ENCODE data around the gene MANBA. TPM values are rescaled to one million over a fixed set of nuclear protein-coding genes. Genes with fewer than 3 reads are reported as not detected.

Gene MANBA
- total and polyA plus RNA-seq, 2 of the 4 experiments (the other 2 are of a cell fraction) = 11.5 to 17.2 TPM

- BruUV-seq (replicated peaks) = no TSS peak
- Histone ChIP-seq H3K4me3 (ENCODE audit: insufficient read depth, low read depth, low read length) (no peak overlapping the region), H2AK9ac (replicated peaks; ENCODE audit: low read depth, low read length, poor library complexity) (no peak overlapping the region), H4K5ac (ENCODE audit: low read depth, low read length) (no peak overlapping the region), H4K20me1 (ENCODE audit: insufficient read depth, low read length) (no peaks in the 10 kb centered on the region), H2BK20ac (ENCODE audit: low read depth, low read length) (no peak overlapping the region), H3K9ac (ENCODE audit: low read depth, low read length) (no peak overlapping the region), H3K4me1 (ENCODE audit: control insufficient read depth, insufficient read depth, low read length) (peaks cover 3% of the 10 kb centered on the region; the same call in 1 of the 2 replicates), H3K4ac (ENCODE audit: low read depth, low read length) (no peak overlapping the region), H3K79me1 (ENCODE audit: low read depth in 1 of 2, low read length in 2 of 2) (peaks cover 0 to 1% of the 10 kb centered on the region in 2 experiments; a peak in 2 of 4 replicates), H4K8ac (ENCODE audit: low read depth in 2 of 2, low read length in 2 of 2) (no peak overlapping the region), H3K23ac (ENCODE audit: low read depth, low read length) (no peak overlapping the region), H3K9me3 (ENCODE audit: control insufficient read depth, insufficient read depth, low read length) (no peaks in the 10 kb centered on the region; the same call in 1 of the 2 replicates), H3K18ac (ENCODE audit: low read depth, low read length) (no peak overlapping the region; the same call in 1 of the 2 replicates), H2BK5ac (ENCODE audit: low read depth, low read length, poor library complexity, severe bottlenecking) (no peak overlapping the region), H4K91ac (ENCODE audit: insufficient read depth, low read depth, low read length) (no peak overlapping the region), H3K14ac (replicated peaks; ENCODE audit: low read depth, low read length) (no peak overlapping the region), H2BK120ac (ENCODE audit: low read depth, low read length) (no peak overlapping the region), H3K27me3 (ENCODE audit: control insufficient read depth, insufficient read depth, low read length) (no peaks in the 10 kb centered on the region), H2AFZ (replicated peaks; ENCODE audit: low read length, poor library complexity) (no peak overlapping the region), H2AK5ac (ENCODE audit: low read depth, low read length) (no peak overlapping the region), H3K4me2 (ENCODE audit: low read depth, low read length) (no peak overlapping the region), H3K36me3 (ENCODE audit: control insufficient read depth, insufficient read depth, low read length) (no peaks in the 10 kb centered on the region), H3K56ac (ENCODE audit: extremely low read depth, insufficient read depth, low read length) (no peak overlapping the region), H3K9me1 (ENCODE audit: insufficient read depth, low read length) (peaks cover 4% of the 10 kb centered on the region), H3K27ac (ENCODE audit: insufficient read depth, low read length) (no peak overlapping the region), H2BK15ac (ENCODE audit: low read depth, low read length) (no peak overlapping the region)
- ChIA-PET POLR2A (ENCODE audit: unreplicated experiment) (no interaction called here), CTCF (no interaction called here)
- ATAC-seq (ENCODE audit: low read depth) = no peak
- dilution Hi-C loops (cut with HindIII; ENCODE audit: low sequenced_read_pairs, unreplicated experiment) (no loop called here), intact Hi-C loops (cut with micrococcal nuclease) (no loop called here), in situ Hi-C loops (cut with MboI; ENCODE audit: low sequenced_read_pairs) (no loop called here)
- TF ChIP-seq RFX5 (IDR thresholded peaks at IDR 0.05; ENCODE audit: low read depth, low read length) (no peak), CEBPB (IDR thresholded peaks at IDR 0.05; ENCODE audit: low read depth, low read length) (no peak), RCOR1 (IDR thresholded peaks at IDR 0.05; ENCODE audit: insufficient replicate concordance, low read length) (no peak), NFE2L2 (IDR thresholded peaks at IDR 0.05; ENCODE audit: low read depth, low read length) (no peak), MAFK (IDR thresholded peaks at IDR 0.05; ENCODE audit: low read depth, low read length) (no peak), BHLHE40 (IDR thresholded peaks at IDR 0.05; ENCODE audit: low read depth, low read length) (no peak), CHD1 (IDR thresholded peaks at IDR 0.05; ENCODE audit: low read depth, low read length) (no peak), MXI1 (IDR thresholded peaks at IDR 0.05; ENCODE audit: borderline replicate concordance, low read depth, low read length) (no peak)
- TF ChIP-seq, protein P1, sequence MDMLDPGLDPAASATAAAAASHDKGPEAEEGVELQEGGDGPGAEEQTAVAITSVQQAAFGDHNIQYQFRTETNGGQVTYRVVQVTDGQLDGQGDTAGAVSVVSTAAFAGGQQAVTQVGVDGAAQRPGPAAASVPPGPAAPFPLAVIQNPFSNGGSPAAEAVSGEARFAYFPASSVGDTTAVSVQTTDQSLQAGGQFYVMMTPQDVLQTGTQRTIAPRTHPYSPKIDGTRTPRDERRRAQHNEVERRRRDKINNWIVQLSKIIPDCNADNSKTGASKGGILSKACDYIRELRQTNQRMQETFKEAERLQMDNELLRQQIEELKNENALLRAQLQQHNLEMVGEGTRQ (IDR thresholded peaks at IDR 0.05; ENCODE audit: low read depth, low read length) = no peak
- WGBS, 2 experiments (ENCODE audit: extremely low coverage in 2 of 2, insufficient read length in 1 of 2) = no CpG with 5 or more reads among the region's 4 CpGs
- DNase-seq = no peak
Observed at GRCh38 chr4:102678695-102679335, 82.0 kb downstream of the MANBA start.
